Kidney epithelial cell (primary cell): ENCODE measurements around the gene AUNIP. TPM values are rescaled to one million over a fixed set of nuclear protein-coding genes. Genes with fewer than 3 reads are reported as not detected.
A peak's percentile ranks its signal among the peaks of the same experiment; 100 is the strongest.

ENCODE experiments used
- DNase-seq: peaks from one replicate; pipeline ENCODE4 v3.0.0-alpha.2; 2010; ENCODE audit warnings: low read depth
- H3K27me3 ChIP-seq: 2 replicates; pipeline ENCODE4 v1.6.0; 2011; ENCODE audit warnings: low read length; ENCODE audit not compliant: control insufficient read depth, insufficient read depth
- H3K36me3 ChIP-seq: 2 replicates; pipeline ENCODE4 v1.5.1; 2011; ENCODE audit warnings: low read length; ENCODE audit not compliant: control insufficient read depth, insufficient read depth
- H3K4me3 ChIP-seq: 2 replicates; pipeline ENCODE4 v1.5.1; 2011; ENCODE audit warnings: low read depth, mild to moderate bottlenecking, control low read depth, low read length
- CTCF ChIP-seq: IDR thresholded peaks from 2 replicates; pipeline ENCODE4 v1.5.1; 2011; ENCODE audit warnings: mild to moderate bottlenecking, moderate library complexity, low read length, control low read depth, inconsistent platforms; ENCODE audit not compliant: insufficient read depth, poor library complexity, severe bottlenecking
- total RNA-seq: library from RNA; depleted of rRNA; stranded (reverse); fragments of >200 nt; gene quantifications from 2 replicates; pipeline ENCODE4 v1.2.3, GENCODE V29; 2015

The AUNIP gene
- total RNA-seq, 1 donor from 2014 or later: 1.7 TPM

GRCh38 chr1:25893116-25893515 is 33.9 kb upstream of the AUNIP start:
- Histone ChIP-seq H3K36me3 (peaks cover 1% of the 10 kb centered on the region), H3K4me3 (no peak overlapping the region), H3K27me3 (no peaks in the 10 kb centered on the region)
- no peak for TF ChIP-seq CTCF
- no peak for DNase-seq

GRCh38 chr1:25891606-25892005 is 32.3 kb upstream of the AUNIP start:
- TF ChIP-seq CTCF: no peak
- no peak for DNase-seq
- H3K27me3 ChIP-seq: no peaks in the 10 kb centered on the region
- peaks cover 1% of the 10 kb centered on the region for H3K36me3 ChIP-seq
- H3K4me3 ChIP-seq: no peak overlapping the region

GRCh38 chr1:25890239-25891034 is 31.2 kb upstream of the AUNIP start:
- no peak overlapping the region for H3K4me3 ChIP-seq
- H3K36me3 ChIP-seq: peaks cover 1% of the 10 kb centered on the region
- TF ChIP-seq CTCF: no peak
- H3K27me3 ChIP-seq: no peaks in the 10 kb centered on the region
- peak; percentile 77 for DNase-seq

GRCh38 chr1:25889470-25889869 is 30.2 kb upstream of the AUNIP start:
- peak; percentile 18 for TF ChIP-seq CTCF
- peaks cover 1% of the 10 kb centered on the region for H3K36me3 ChIP-seq
- DNase-seq: no peak
- no peak overlapping the region for H3K4me3 ChIP-seq
- no peaks in the 10 kb centered on the region for H3K27me3 ChIP-seq

- Histone ChIP-seq H3K36me3 (no peaks in the 10 kb centered on the region), H3K27me3 (no peaks in the 10 kb centered on the region), H3K4me3 (no peak overlapping the region)
- no peak for TF ChIP-seq CTCF
- DNase-seq: no peak
Observed at GRCh38 chr1:25888426-25888987, 29.2 kb upstream of the AUNIP start.
